ENCODE measurements around the gene GAB2.

- TF ChIP-seq POLR2A (IDR thresholded peaks at IDR 0.05) (no peak), CTCF (IDR thresholded peaks at IDR 0.05) (no peak)
Observed at GRCh38 chr11:78190871-78191538, 226.6 kb downstream of the GAB2 start.

Data from stomach (tissue), 4 donors.